LNCAP (cell line): ENCODE results near the gene ARMH3.

Experiments
- CTCF ChIP-seq: fragments of 450-650 bp; IDR thresholded peaks from 2 replicates; pipeline ENCODE4 v1.5.1; 2017; ENCODE audit warnings: mild to moderate bottlenecking

Gene ARMH3

GRCh38 chr10:101839416-101840063 is 216.4 kb downstream of the ARMH3 start:
- TF ChIP-seq CTCF = no peak

DNA sequence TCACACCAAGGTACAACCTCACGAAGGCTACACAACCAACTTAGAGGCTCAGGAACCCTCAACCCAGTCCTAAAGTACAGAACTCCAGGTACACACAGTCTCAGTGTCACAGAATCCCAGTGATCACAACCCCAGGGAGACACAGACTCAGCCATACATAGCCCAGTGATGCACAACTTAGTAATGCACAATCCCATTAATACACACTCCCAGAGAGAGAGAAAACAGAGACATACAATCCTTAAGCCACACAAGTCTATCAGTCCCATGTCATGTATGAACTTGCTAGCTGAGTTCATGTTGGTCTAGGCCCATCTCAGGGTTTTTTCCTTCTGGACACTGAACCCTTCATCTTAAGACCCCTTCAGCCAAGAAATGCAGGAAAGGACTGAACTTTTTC is 217.0 kb downstream of the ARMH3 start:
- TF ChIP-seq CTCF = no peak

DNA sequence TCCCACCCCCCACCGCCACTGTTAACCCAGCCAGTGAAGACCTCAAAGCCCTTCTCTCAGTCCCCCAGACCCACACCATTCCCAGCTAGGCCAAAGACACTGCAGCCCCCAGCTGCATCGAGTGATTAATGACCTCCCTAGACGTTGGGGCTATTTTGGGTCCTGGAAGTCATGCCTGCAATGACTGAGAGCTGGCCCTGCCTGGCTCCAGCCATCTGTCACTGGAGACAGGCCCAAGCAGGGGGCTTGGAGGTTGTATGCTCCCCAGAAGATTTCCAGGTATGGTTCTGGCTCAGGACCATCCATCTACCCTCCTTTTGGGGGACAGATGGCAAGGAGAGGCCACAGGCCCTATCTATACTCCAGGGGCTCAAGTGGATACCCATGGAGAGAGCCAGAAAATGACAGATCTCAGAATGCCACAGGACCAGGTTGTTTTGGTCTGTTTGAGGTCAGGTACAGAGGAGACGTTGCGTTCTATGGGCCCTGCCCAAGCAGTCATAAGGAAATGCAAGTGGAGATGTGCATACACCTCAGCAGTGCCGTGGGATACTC is 217.5 kb downstream of the ARMH3 start:
- TF ChIP-seq CTCF = no peak

- no peak for TF ChIP-seq CTCF
Observed at GRCh38 chr10:101837748-101838147, 218.2 kb downstream of the ARMH3 start.

DNA sequence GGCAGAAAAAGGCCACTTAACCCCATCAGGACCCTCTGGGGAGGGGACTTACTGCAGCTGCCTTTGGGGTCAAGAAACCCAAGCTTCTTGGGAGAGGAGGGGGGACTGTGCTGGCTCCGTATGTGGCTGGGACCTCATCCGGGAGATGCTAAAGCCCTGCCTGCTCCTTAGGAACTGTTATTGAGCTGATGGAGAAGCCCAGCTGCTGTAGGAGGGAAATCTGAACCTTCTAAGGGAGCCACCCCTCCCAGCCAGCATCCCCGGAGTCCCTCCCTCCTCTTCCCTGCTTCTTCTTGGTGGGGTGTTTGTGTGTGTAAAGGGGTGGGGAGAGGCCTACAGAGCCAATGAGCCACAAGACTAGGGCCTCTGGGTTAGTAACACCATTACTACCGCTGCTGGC is 220.6 kb downstream of the ARMH3 start:
- no peak for TF ChIP-seq CTCF

DNA sequence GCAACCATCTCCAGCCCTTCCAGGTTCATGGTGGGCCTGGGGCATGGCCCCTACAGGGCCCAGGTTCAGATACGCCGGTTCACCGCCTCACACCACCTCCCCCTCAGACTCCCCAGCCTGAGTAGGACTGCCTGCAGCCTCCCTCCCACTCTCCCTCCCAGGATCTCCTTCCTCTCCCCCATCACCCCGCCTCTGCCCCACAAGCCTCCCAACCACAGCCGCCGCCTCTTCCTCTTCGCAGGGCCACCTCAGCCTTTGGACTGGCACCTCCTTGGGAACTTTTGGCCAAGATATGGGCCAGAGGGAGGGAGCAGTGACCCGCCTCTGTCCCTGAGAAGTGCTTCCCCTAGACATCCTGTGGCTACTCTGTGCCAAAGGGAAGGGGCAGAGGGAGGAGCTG is 221.6 kb downstream of the ARMH3 start:
- TF ChIP-seq CTCF = no peak

DNA sequence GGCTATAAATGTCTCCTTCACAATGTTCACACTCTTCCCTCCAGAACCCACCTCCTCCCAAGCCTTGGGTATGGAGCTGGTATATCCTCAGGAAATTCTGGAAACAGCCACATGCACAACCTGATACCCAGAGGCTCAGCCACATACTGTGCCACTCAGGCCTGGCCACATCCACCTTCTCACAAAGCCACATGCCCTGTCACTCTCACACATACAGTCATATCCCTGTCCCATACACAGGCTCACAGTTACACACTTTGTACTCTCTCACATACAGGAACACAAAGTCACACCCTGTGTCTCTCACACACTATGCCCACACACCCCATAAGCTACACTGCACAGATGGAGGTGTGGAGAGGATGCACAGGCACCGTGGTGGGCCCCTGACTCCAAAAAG is 222.5 kb downstream of the ARMH3 start:
- TF ChIP-seq CTCF = no peak

- TF ChIP-seq CTCF = no peak
Observed at GRCh38 chr10:101832325-101832771, 223.6 kb downstream of the ARMH3 start.
